Right lobe of liver (tissue), 6 donors: ENCODE measurements around the gene MRPS34. TPM values are rescaled to one million over a fixed set of nuclear protein-coding genes. Genes with fewer than 3 reads are reported as not detected.

Experiments
- ATAC-seq, 4 donors: fragments of 200-7000 bp; cut with Tn5 transposase; one replicate each; pipeline ENCODE4 v1.9.1; 2020; ENCODE audit warnings: mild to moderate bottlenecking in 4 of 4, moderate library complexity in 4 of 4
- DNase-seq, 3 donors: peaks; one replicate each; pipeline ENCODE4 v3.0.0-alpha.2; 2020
- H3K27ac ChIP-seq, 3 donors: fragments of 200-600 bp; one replicate each; pipeline ENCODE4 v1.8.0; 2022
- H3K27me3 ChIP-seq, 2 donors: fragments of 200-600 bp; one replicate each; pipeline ENCODE4 v1.8.0; 2022
- H3K36me3 ChIP-seq, 4 donors: fragments of 200-600 bp; sonication (generic) in 1 of 4; one replicate each; pipeline versions ENCODE4 v1.5.1 to v1.8.0; 2017 to 2022; ENCODE audit warnings: control low read depth in 1 of 4
- H3K4me1 ChIP-seq, 4 donors: fragments of 200-600 bp; sonication (generic) in 1 of 4; one replicate each; pipeline versions ENCODE4 v1.5.1 to v1.8.0; 2017 to 2022; ENCODE audit warnings: control low read depth in 1 of 4
- H3K4me3 ChIP-seq, 3 donors: fragments of 200-600 bp; one replicate each; pipeline ENCODE4 v1.8.0; 2022
- H3K9me3 ChIP-seq, 4 donors: fragments of 200-600 bp; sonication (generic) in 1 of 4; one replicate each; pipeline versions ENCODE4 v1.5.1 to v1.8.0; 2017 to 2022; ENCODE audit warnings: control low read depth in 1 of 4
- POLR2A ChIP-seq: fragments of 450-650 bp; IDR thresholded peaks from one replicate; pipeline ENCODE4 v1.6.1; 2017; ENCODE audit warnings: antibody characterized with exemption, mild to moderate bottlenecking
- WGBS: methylation state at CpG from one replicate; pipeline ENCODE4 v1.1.6; 2018; ENCODE audit warnings: low coverage, low lambda C conversion rate; ENCODE audit not compliant: insufficient coverage; ENCODE audit errors: missing lambda C conversion rate; 5-methylcytosine and 5-hydroxymethylcytosine counted together
- intact Hi-C, 2 donors: fragments of 100-400 bp; cut with DNase I; formaldehyde crosslinking; loops; one replicate each; pipeline versions ENCODE4 v1.11.2 to v1.14.1; 2022
- total RNA-seq, 6 experiments: library from RNA; depleted of rRNA in 2 of 6; stranded (reverse); fragments of >200 nt in 2 of 6; fragmentation: NEBNext Ultra II Directional in 3 of 6; extraction: Animal tissue kit (Norgen Biotek cat#: 25700) in 3 of 6; gene quantifications; one replicate each; pipeline versions ENCODE4 v1.1.0 to v1.2.4, GENCODE V29; 2016 to 2023
- TF ChIP-seq, protein P1 (sequence below), 4 donors: fragments of 200-600 bp in 3 of 4; fragments of 450-650 bp in 1 of 4; IDR thresholded peaks; one replicate each; pipeline versions ENCODE4 v1.5.1 to v1.8.0; 2016 to 2022; ENCODE audit warnings: antibody characterized with exemption in 4 of 4, mild to moderate bottlenecking in 2 of 4
- donor health status: DM: no; HTN: yes; CAD: no.
- donor health status: DM: no; HTN: no; CAD: no.
- donor health status: DM: no; HTN: no; CAD: no.
- donor health status: DM: no; HTN: yes; CAD: no.
- donor health status: DM: no; HTN: yes; CAD: no.

The MRPS34 gene
- total RNA-seq, 6 experiments from 2014 or later, result 42.5 to 90.5 (median 52.9) TPM

DNA sequence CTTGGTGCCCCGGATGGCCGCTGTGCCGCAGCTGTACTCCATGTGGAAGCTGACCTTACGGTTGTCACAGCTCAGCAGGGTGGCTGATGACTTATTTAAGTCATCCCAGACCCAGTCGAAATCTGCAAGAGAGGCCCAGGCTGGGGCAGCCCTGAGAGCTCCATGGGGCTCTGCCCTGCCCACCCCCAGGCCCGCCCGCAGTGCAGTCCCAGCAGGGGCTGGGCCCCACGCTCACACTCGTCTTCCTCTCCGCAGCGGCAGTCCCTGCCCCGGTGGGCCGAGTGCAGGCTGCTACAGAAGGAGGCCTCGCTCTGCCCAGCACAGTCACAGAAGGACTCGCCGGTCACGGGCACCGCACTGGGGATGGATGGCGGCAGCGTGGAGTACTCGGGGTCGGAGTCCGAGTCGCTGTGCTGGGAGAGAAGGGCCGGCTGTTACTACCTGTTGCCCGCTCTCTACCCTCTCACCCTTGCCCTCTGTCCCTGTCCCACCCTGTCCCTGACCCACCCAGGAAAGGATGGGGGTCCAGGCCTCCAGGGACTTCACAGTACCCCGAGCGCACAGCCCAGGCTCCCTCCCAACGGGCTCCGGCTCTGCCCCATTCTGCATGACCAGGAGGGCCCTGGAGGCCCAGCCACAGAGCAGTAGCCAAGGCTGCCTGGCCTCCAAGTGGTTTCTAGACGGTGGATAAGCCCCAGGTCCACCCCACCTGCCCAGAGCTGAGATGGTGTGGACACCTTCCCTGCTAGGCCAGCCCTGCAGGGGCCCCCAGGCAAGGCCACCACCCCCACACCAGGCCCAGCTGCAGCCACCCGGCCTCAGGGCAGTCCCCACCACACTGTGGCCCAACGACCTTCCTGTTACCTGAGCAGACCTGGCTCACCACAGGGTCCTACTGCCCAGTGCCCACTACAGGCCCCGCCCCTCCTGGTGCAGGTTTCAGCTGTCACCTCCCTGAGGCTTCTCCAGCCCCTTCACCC is 5.6 kb upstream of the MRPS34 start:
- Histone ChIP-seq H3K27me3 (no peaks in the 10 kb centered on the region), H3K9me3 (no peaks in the 10 kb centered on the region), H3K4me1 (peaks cover 0 to 41% (median 17%) of the 10 kb centered on the region in 4 donors), H3K27ac (no peak overlapping the region), H3K4me3 (no peak overlapping the region), H3K36me3 (peaks cover 0 to 22% (median 4%) of the 10 kb centered on the region in 4 donors)
- WGBS, result 65% methylated on average over 3 of the region's 34 CpGs
- intact Hi-C loops, result loop anchor here in 1 of 2 donors (5.0 kb wide), 1 partner anchor 44 kb away; no protein-coding TSS in a partner anchor
- no peak for TF ChIP-seq POLR2A
- TF ChIP-seq, protein P1, sequence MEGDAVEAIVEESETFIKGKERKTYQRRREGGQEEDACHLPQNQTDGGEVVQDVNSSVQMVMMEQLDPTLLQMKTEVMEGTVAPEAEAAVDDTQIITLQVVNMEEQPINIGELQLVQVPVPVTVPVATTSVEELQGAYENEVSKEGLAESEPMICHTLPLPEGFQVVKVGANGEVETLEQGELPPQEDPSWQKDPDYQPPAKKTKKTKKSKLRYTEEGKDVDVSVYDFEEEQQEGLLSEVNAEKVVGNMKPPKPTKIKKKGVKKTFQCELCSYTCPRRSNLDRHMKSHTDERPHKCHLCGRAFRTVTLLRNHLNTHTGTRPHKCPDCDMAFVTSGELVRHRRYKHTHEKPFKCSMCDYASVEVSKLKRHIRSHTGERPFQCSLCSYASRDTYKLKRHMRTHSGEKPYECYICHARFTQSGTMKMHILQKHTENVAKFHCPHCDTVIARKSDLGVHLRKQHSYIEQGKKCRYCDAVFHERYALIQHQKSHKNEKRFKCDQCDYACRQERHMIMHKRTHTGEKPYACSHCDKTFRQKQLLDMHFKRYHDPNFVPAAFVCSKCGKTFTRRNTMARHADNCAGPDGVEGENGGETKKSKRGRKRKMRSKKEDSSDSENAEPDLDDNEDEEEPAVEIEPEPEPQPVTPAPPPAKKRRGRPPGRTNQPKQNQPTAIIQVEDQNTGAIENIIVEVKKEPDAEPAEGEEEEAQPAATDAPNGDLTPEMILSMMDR (IDR thresholded peaks at IDR 0.05), result no peak
- DNase-seq (peak in 2 of 3 donors; percentile 51 to 54), ATAC-seq (no peak)

GRCh38 chr16:1777375-1778199 is 4.7 kb upstream of the MRPS34 start:
- ATAC-seq (no peak), DNase-seq (peak in 2 of 3 donors; percentile 53)
- 77% methylated on average over 13 of the region's 36 CpGs for WGBS
- intact Hi-C loops, result loop anchor here in 1 of 2 donors (5.0 kb wide), 1 partner anchor 45 kb away; no protein-coding TSS in a partner anchor
- H3K27me3 ChIP-seq, result no peaks in the 10 kb centered on the region
- TF ChIP-seq POLR2A, result peak; percentile 2
- TF ChIP-seq, protein P1 (IDR thresholded peaks at IDR 0.05), result no peak
- no peak overlapping the region for H3K27ac ChIP-seq
- H3K4me3 ChIP-seq, result no peak overlapping the region
- H3K9me3 ChIP-seq, result no peaks in the 10 kb centered on the region
- peaks cover 0 to 41% (median 17%) of the 10 kb centered on the region in 4 donors for H3K4me1 ChIP-seq
- peaks cover 0 to 22% (median 4%) of the 10 kb centered on the region in 4 donors for H3K36me3 ChIP-seq

DNA sequence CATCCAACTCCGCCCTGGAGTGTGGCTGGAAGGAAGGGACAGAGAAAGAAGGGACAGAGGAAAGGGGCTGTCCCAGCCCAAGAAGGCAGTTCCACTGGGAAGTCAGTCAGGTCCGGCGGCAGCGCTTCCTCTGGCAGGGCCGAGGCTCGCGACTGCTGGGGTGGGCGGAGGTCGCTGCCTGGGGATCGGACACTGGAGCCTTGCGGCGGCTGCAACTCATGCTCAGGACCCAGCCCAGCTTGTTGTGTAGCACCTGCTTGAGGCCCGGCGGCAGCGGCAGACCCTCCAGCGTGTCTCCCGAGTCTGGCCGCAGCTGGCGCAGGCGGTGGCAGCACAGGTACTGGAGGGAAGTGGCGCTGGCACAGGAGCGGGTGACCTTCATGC is 4.0 kb upstream of the MRPS34 start:
- H3K27ac ChIP-seq, result no peak overlapping the region
- H3K27me3 ChIP-seq, result no peaks in the 10 kb centered on the region
- H3K4me1 ChIP-seq, result peaks cover 0 to 41% (median 17%) of the 10 kb centered on the region in 4 donors
- DNase-seq (peak in 2 of 3 donors; percentile 33 to 58), ATAC-seq (no peak)
- TF ChIP-seq, protein P1 (IDR thresholded peaks at IDR 0.05), result no peak
- no peak for TF ChIP-seq POLR2A
- H3K4me3 ChIP-seq, result no peak overlapping the region
- intact Hi-C loops, result loop anchor here in 1 of 2 donors (5.0 kb wide), 1 partner anchor 45 kb away; no protein-coding TSS in a partner anchor
- whole genome bisulfite sequencing, result 82% methylated on average over 6 of the region's 22 CpGs
- H3K36me3 ChIP-seq, result peaks cover 0 to 22% (median 4%) of the 10 kb centered on the region in 4 donors
- H3K9me3 ChIP-seq, result no peaks in the 10 kb centered on the region

GRCh38 chr16:1776672-1776955 is 3.7 kb upstream of the MRPS34 start:
- H3K27me3 ChIP-seq, result no peaks in the 10 kb centered on the region
- H3K4me1 ChIP-seq, result peaks cover 0 to 38% (median 17%) of the 10 kb centered on the region in 4 donors
- H3K27ac ChIP-seq, result no peak overlapping the region
- no peaks in the 10 kb centered on the region for H3K9me3 ChIP-seq
- peaks cover 0 to 22% (median 4%) of the 10 kb centered on the region in 4 donors for H3K36me3 ChIP-seq
- TF ChIP-seq, protein P1 (IDR thresholded peaks at IDR 0.05), result no peak
- H3K4me3 ChIP-seq, result no peak overlapping the region
- WGBS, result 92% methylated on average over 5 of the region's 13 CpGs
- ATAC-seq (no peak), DNase-seq (peak in 1 of 3 donors; percentile 45)
- intact Hi-C loops, result loop anchor here in 1 of 2 donors (5.0 kb wide), 1 partner anchor 46 kb away; no protein-coding TSS in a partner anchor
